DMS53 (cell line): ENCODE results near the gene ATAD5.
"Not testable (repeated sequence)": the region's sequence is repeated elsewhere in the genome, so short reads cannot be mapped to it uniquely, and the experiment has no call there.

ENCODE experiments used
- DNase-seq: peaks from one replicate; lab custom pipeline; 2025; lab: John Stamatoyannopoulos, UW

The ATAD5 gene

GRCh38 chr17:30831663-30832437 lies at the start of gene ATAD5:
ATAD5 (plus strand) TSS chr17:30831966; CDS start chr17:30832348, 382 bp downstream.
- peak; percentile 93 for DNase-seq

GRCh38 chr17:30782206-30782605 lies 49.6 kb upstream of the ATAD5 start:
- DNase-seq: no peak

- DNase-seq: no peak
Measured at GRCh38 chr17:30788918-30789317, 42.8 kb upstream of the ATAD5 start.

GRCh38 chr17:30790279-30790678 lies 41.5 kb upstream of the ATAD5 start:
- DNase-seq: peak; percentile 7

GRCh38 chr17:30793282-30793977 lies 38.3 kb upstream of the ATAD5 start:
- no peak for DNase-seq

- DNase-seq: no peak
Measured at GRCh38 chr17:30794372-30794771, 37.4 kb upstream of the ATAD5 start.

- no peak for DNase-seq
Measured at GRCh38 chr17:30796016-30796415, 35.8 kb upstream of the ATAD5 start.

- DNase-seq: no peak
Measured at GRCh38 chr17:30801671-30802070, 30.1 kb upstream of the ATAD5 start.

GRCh38 chr17:30805944-30806456 lies 25.8 kb upstream of the ATAD5 start:
- no peak for DNase-seq

- DNase-seq: no peak
Measured at GRCh38 chr17:30807896-30808295, 23.9 kb upstream of the ATAD5 start.

GRCh38 chr17:30808785-30809286 lies 22.9 kb upstream of the ATAD5 start:
- DNase-seq: no peak

GRCh38 chr17:30809867-30810266 lies 21.9 kb upstream of the ATAD5 start:
- DNase-seq: no peak

GRCh38 chr17:30812218-30813177 lies 19.3 kb upstream of the ATAD5 start:
- no peak for DNase-seq

GRCh38 chr17:30814236-30814635 lies 17.5 kb upstream of the ATAD5 start:
- not testable (repeated sequence) for DNase-seq

- DNase-seq: not testable (repeated sequence)
Measured at GRCh38 chr17:30814860-30815259, 16.9 kb upstream of the ATAD5 start.

- DNase-seq: no peak
Measured at GRCh38 chr17:30816165-30816564, 15.6 kb upstream of the ATAD5 start.

GRCh38 chr17:30819971-30820705 lies 11.6 kb upstream of the ATAD5 start:
- no peak for DNase-seq

GRCh38 chr17:30821871-30822723 lies 9.7 kb upstream of the ATAD5 start:
- DNase-seq: no peak

GRCh38 chr17:30822919-30823318 lies 8.8 kb upstream of the ATAD5 start:
- not testable (repeated sequence) for DNase-seq

- no peak for DNase-seq
Measured at GRCh38 chr17:30823421-30823820, 8.3 kb upstream of the ATAD5 start.
